ENCODE results near the gene PRSS8.
"Not testable (repeated sequence)": the region's sequence is repeated elsewhere in the genome, so short reads cannot be mapped to it uniquely, and the experiment has no call there.

The PRSS8 gene

GRCh38 chr16:31127182-31127581, 8.3 kb downstream of the PRSS8 start:
- no peak for DNase-seq

DNA sequence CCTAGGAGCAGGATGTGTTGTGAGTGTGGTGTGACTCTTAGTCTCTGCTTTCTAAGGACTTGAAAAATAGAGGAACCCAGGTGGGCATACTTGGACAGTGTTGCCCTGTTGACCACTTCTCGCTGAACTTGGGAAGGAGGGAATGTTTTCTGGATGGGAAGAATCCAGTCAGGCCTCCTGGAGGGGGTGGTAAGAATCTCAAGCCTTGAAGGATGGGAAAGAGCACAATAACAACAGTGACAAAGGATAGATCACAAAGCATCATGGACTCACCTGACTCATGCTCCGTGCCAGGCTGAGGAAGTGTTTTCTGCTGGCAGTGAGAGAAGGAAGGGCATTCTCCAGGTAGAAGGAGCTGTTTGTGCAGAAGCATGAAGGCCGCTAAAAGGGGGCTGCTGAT, 9.7 kb downstream of the PRSS8 start:
- DNase-seq = no peak

GRCh38 chr16:31120129-31120528, 15.4 kb downstream of the PRSS8 start:
- no peak for DNase-seq

GRCh38 chr16:31118223-31119155, 17.0 kb downstream of the PRSS8 start:
- DNase-seq = no peak

DNA sequence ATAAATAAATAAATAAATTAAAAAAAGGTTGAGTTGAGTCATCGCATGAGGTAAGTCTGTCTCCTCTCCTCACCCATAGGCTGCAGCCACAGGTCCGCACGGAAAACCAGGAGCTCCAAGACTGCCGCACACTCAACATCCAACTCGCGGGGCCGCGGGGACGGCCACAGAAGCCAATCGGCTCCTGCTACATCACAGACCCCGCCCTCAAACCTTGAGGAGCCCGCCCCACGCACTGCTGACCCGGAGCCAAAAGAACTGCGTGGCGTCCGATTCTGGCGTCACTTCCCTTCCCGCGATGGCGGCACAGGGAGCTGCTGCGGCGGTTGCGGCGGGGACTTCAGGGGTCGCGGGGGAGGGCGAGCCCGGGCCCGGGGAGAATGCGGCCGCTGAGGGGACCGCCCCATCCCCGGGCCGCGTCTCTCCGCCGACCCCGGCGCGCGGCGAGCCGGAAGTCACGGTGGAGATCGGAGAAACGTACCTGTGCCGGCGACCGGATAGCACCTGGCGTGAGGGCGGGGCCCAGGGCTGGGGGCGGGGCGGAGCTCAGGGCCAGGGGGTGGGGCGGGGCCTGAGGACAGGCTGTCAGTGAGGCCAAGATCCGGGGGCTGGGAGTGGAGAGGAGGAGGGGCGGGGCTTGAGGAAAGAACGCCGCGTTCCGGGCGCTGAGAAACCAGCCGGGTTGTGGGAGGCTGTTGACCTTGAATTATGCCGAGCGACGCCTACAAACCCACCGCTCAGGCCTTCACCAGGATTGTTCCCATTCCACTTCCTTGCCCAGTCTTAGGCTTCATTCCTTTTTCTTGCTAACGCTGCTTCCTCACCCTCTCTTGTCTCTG, 17.9 kb downstream of the PRSS8 start, which contains the start of gene KAT8:
Gene KAT8 (plus strand): TSS at position 281 of the 839 bp plus-strand sequence. CDS start 18 bp downstream, at position 299.
- DNase-seq = peak; percentile 95

- DNase-seq = no peak
Measured at GRCh38 chr16:31114468-31114867, 21.1 kb downstream of the PRSS8 start.

DNA sequence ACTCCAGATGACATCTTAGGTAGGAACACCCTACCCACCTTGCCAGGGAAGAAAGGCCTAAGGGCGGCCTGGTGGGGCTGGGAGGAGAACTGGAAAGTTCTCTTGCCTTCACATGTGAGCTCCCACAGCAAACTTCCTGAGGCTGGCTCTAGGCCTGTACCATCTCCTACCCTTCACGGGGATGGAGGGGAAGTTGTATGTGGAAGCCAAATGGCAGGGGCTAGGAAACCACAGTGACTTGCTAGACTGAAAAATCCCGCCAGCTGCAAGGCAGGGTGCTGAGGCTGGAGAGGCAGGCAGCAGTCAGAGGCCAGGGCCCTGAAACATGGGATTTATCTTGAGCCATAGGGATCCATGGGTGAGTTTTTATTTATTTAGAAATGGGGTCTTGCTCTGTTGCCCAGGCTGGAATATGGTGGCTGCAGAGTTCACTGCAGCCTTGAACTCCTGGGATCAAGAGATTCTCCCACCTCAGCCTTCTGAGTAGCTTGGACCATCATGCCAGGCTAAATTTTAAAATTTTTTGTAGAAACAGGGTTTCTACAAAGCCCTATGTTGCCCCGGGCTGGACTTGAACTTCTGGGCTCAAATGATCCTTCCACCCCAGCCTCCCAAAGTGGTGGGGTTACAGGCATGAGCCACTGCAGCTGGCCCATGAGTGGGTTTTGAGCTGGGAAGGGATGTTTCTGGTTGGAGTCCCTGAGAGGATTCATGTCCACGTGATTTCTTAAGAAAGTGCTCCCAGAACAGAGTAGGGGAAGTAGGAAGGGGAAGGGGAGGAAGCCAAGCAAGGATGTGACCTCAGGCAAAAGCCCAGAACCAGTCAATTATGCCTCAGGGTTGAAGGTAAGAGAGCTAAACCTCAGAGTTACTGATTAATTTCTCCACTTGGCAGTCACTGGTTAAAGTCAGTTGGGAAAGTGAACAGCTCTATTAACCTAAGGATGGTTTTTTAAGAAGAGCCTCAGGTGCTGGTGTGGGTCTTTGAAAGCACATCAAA, 22.1 kb downstream of the PRSS8 start:
- no peak for DNase-seq

GRCh38 chr16:31112711-31113110, 22.8 kb downstream of the PRSS8 start:
- no peak for DNase-seq

DNA sequence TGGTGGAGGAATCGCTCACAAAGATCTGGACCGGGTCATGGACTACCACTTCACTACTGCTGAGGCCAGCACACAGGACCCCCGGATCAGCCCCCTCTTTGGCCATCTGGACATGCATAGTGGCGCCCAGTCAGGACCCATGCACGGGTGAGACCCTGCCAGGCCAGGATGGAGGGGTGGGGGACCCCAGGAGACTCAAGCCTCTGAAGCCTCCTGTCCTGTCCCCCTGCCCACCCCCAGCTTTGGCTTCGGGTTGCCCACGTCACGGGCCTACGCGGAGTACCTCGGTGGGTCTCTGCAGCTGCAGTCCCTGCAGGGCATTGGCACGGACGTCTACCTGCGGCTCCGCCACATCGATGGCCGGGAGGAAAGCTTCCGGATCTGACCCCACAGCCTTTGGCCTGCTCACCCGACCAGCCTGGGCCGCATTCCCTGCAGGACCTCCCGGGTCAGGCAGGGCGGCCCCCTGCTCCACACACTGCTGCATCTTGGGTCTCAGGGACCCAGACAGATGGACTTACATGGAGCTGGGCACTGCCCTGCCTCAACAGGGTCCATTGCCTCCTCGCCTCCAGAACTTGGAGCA, 23.6 kb downstream of the PRSS8 start:
- DNase-seq = no peak

- DNase-seq = no peak
Measured at GRCh38 chr16:31110106-31111034, 25.2 kb downstream of the PRSS8 start.

DNA sequence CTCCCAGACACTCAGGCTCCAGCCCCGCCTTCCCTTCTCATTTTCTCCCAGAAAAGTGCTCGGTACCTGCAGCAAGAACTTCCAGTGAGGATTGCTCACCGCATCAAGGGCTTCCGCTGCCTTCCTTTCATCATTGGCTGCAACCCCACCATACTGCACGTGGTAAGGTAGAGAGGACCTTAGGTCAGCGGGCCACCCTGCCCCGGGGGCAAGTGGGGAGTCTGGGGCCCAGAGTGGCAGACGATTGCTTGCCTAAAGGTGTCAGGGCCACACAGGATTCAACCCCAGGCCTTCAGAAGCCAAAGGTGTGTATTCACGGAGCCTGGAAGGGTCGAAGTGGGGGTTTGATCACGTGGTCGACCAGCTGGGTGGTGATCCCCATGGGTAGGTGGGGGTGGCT, 25.9 kb downstream of the PRSS8 start:
- DNase-seq = no peak

DNA sequence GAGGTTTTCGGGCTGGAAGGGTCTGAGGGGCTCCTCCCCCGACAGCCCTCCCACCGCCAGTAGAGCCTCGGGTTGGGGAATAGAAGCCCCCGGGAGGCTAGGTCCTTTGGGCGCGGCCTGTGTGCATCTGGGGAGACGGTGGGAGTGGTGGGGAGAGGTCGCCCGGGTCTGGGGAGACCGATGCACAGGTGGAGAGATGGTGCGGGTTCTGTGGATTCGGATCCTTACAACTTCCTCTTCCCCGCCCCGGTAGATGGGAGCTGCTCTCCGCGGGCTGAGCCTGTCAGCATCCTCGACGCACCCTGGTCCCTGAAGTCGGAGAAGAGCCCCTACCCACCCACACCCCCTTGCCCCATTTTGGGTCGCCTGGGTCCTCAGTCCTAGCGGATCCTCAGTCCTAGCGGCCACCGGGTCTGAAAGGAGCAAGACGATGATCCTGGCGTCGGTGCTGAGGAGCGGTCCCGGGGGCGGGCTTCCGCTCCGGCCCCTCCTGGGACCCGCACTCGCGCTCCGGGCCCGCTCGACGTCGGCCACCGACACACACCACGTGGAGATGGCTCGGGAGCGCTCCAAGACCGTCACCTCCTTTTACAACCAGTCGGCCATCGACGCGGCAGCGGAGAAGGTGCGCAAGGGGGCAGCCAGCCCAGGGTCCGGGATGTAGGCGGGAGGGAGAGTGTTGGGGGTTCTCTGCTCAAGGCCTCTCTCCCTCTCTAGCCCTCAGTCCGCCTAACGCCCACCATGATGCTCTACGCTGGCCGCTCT, 26.6 kb downstream of the PRSS8 start:
- DNase-seq = no peak

DNA sequence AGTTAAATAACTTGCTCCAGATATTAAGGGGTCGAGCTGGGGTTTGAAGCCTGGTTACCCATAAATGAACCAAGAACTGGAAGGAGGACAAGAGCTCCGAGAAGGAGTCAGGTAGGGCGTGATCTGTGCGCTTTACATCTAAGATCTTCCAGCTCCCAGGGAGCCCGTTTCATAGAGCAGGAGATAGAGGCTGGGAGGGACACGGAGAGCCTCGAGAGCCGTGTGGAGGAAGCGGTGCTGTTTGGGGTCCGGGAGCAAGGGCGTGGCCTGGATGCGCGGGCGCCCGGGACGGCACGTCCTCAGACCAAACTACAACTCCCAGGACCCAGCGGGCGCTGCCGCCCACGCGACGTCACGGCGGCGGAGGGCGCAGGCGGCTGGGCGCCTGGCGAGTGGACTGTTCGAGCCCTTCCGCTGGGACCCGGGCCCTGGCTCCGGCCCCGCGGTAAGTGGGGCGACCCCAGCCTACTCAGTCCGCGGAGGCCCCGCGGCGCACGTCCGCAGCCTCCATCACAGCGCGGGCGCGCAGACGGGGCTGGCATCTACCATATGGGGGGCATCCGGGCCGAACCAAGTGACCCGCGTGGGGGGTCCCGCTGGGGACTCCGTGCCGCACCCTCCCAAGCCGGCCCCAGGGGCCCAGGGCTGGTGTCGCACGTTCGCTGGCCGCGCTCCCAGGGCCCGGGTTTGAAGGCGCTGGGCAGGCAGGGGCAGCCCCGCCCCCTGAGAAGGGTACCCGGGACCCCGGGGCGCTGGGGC, 27.3 kb downstream of the PRSS8 start, which contains the start of gene BCKDK:
Gene BCKDK (plus strand): TSS at position 352 of the 759 bp plus-strand sequence. CDS start 838 bp downstream, outside the sequence.
- peak; percentile 25 for DNase-seq

DNA sequence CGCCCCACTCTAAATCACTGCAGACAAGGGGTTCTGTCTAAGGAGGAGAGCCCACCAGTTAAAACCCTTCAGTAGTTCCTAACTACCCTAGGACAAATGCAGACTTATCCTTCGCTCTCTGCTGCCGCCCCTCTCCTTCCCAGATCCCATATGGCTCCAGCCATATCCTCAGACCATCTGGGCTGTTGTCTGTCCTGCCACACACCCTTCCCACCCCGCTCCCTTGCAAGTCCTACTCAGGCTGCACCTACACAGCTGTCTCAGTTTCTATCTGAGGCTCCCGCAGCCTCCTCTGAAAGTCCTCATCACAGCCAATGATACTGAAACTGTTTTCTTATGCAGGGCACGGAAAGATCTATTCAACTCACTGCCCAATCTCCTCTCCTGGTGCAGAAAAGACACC, 28.1 kb downstream of the PRSS8 start:
- DNase-seq = no peak

DNA sequence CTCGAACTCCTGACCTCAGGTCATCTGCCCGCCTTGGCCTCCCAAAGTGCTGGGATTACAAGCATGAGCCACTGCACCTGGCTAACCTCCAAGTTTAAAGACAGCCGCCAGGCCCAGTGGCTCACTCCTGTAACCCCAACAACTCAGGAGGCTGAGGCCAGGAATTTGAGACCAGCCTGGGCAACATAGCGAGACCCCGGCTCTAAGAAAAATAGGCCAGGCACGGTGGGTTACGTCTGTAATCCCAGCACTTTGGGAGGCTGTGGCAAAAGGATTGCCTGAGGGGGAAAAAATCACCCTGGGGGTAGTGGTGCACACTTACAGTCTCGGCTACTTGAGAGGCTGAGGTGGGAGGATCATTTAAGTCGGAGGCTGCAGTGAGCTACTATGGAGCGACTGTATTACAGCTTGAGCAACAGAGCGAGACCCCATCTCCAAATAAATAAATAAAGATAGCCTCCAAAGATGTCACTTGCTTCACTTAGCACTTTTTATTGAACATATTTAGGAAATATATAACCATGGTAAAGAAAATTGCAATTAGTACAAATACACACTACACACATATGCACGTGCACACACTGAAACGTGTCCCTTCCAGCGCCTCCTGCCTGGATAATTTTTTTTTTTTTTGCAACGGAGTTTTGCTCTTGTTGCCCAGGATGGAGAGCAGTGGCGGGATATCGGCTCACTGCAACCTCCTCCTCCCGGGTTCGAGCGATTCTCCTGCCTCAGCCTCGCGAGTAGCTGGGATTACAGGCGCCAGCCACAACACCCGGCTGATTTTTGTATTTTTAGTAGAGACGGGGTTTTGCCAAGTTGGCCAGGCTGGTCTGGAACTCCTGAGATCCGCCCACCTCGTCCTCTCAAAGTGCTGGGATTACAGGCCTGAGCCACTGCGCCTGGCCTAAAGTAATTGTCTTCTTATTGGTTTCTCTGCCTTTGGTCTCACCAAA, 28.7 kb downstream of the PRSS8 start:
- no peak for DNase-seq

- no peak for DNase-seq
Measured at GRCh38 chr16:31105677-31106213, 29.8 kb downstream of the PRSS8 start.

DNA sequence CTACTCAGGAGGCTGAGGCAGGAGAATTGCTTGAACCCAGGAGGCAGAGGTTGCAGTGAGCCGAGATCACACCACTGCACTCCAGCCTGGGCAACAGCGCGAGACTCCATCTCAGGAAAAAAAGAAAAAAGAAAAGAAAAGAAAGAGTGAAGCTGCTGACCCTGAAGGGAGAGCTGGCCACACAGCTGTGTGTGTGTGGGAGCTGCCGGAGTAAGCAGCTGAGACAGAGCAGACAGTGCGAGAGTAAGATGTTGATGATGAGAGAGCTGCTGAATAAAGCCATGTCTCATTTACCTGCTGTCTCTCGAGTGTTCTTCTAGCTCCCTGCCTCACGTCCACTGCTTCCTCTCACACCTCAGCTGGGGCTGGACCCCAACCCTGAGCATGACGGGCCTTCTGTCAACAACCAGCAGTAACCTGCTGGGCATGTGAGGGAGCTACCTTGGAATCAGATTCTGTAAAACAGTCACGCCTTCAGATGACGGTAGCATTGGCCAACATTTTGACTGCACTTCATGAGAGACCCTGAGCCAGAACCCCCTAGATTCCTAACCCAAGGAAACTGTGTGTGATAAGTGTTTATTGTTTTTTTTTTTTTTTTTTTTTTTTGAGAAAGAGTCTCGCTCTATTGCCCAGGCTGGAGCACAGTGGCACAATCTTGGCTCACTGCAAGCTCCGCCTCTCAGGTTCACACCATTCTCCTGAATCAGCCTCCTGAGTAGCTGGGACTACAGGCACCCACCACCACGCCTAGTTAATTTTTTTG, 34.5 kb downstream of the PRSS8 start:
- DNase-seq = not testable (repeated sequence)

All from NCI-H446 treated with DMSO at 0.1 percent for 48 hours (cell line).